Measurements from ENCODE around the gene UBE2QL1.

Gene UBE2QL1

DNA sequence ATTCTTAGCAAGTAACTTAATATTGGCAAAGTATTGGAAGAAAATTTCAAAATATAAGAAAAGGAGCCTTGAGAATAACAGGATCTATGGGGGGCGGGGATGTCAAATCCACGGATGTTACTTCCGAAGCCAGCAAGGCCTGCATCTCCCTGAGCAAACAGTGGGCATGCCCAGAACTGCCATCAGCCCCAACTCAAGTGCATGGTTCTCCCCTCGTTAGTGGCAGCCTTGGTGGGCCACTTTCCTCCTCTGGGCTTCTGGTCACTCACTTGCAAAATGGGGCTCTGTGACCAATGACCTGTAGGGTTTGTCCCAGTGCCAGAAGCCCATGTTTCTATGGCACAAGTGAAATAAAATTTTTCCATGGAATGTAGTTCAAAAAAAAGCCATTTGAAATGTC is 43.1 kb upstream of the UBE2QL1 start:
- TF ChIP-seq, protein P1, sequence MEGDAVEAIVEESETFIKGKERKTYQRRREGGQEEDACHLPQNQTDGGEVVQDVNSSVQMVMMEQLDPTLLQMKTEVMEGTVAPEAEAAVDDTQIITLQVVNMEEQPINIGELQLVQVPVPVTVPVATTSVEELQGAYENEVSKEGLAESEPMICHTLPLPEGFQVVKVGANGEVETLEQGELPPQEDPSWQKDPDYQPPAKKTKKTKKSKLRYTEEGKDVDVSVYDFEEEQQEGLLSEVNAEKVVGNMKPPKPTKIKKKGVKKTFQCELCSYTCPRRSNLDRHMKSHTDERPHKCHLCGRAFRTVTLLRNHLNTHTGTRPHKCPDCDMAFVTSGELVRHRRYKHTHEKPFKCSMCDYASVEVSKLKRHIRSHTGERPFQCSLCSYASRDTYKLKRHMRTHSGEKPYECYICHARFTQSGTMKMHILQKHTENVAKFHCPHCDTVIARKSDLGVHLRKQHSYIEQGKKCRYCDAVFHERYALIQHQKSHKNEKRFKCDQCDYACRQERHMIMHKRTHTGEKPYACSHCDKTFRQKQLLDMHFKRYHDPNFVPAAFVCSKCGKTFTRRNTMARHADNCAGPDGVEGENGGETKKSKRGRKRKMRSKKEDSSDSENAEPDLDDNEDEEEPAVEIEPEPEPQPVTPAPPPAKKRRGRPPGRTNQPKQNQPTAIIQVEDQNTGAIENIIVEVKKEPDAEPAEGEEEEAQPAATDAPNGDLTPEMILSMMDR (IDR thresholded peaks at IDR 0.05; ENCODE audit: borderline replicate concordance, insufficient read depth, low read depth, low read length): no peak

DNA sequence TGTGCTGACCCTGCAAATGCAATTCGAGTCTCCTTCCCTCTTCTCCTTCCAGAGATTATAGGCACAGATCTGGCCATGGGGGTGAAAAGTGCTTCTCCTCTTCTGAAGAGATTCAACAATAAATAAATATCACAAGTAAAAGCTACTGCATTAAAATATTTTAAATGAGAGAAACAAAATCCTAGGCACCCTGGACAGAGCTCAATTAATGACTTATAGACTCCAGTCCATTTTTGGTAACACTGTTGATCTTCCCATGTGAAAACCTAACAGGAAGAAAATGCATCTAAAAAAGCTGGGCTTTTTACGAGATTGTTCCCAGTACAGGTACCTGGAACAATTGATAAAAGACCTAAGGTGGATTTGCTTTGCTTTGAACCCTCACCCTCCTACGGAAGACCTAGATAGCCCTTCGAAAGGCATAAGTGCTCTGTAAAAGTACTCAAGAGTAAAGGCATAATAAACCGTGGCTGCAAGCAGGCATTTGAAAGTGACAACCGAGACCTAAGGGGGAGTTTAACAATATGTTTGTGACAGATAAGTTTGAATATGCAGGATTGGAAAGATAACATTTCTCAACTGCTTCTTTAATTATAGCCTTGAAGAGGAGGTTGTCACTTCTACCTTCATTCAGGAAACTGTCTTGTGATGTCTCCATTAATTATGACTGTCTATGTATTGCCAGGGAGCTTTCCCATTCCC is 41.0 kb upstream of the UBE2QL1 start:
- TF ChIP-seq, protein P1 (IDR thresholded peaks at IDR 0.05; ENCODE audit: borderline replicate concordance, insufficient read depth, low read depth, low read length): no peak

More for the DNA sequence above, 43.1 kb upstream of the UBE2QL1 start:
- H3K4me3 ChIP-seq (ENCODE audit: low read depth, low read length): no peak overlapping the region

DNA sequence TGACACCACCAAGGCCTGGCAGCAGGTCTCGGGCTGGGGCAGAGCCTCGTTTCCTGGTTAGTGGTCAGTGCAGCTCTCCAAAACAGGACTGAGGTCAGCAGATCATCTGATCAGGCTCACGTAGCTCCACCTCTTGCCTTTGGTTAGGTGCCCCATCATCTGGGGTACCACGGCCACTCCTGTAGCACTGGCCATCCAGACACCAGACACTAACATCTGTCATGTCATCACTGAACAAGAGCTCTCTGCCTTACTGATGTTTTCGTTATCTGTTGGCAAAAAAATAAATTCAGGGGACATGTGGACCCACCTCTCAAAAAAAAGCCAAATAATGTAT is 40.4 kb upstream of the UBE2QL1 start:
- TF ChIP-seq, protein P1 (IDR thresholded peaks at IDR 0.05; ENCODE audit: borderline replicate concordance, insufficient read depth, low read depth, low read length): no peak
- H3K4me3 ChIP-seq (ENCODE audit: low read depth, low read length): no peak overlapping the region

More for the DNA sequence above, 41.0 kb upstream of the UBE2QL1 start:
- no peak overlapping the region for H3K4me3 ChIP-seq (ENCODE audit: low read depth, low read length)

DNA sequence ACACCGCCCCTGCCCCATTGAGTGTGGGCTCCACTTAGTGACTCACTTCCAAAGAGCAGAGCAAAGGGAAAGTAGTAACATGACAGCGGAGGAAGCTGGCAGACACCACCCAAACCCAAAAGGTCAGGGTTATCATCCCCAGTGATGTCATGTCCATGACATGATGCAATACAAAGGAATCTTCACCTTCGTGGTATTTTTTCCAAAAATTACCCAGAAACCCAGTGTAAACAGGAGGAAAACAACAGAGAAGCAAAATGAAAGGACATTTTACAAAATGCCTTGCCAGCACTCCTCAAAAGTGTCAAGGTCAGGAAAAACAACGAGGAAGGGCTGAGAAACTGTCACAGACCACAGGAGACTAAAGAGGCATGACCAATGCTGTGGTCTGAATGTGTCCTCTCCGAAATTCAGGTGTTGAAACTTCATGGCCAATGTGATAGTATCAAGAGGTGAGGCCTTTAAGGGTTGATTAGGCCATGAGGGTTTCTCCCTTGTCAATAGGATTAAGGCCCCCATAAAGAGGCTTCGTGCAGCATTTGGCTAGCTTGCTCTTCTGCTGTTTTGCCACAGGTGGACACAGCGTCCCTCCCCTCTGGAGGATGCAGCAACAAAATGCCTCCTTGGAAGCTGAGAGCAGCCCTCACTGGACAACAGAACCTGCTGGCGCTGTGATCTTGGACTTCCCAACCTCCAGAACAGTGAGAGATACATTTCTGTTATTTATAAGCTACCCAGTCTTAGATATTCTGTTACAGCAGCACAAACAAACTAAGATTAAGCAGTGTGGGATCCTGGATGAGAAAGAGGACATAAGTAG is 39.8 kb upstream of the UBE2QL1 start:
- no peak overlapping the region for H3K4me3 ChIP-seq (ENCODE audit: low read depth, low read length)

DNA sequence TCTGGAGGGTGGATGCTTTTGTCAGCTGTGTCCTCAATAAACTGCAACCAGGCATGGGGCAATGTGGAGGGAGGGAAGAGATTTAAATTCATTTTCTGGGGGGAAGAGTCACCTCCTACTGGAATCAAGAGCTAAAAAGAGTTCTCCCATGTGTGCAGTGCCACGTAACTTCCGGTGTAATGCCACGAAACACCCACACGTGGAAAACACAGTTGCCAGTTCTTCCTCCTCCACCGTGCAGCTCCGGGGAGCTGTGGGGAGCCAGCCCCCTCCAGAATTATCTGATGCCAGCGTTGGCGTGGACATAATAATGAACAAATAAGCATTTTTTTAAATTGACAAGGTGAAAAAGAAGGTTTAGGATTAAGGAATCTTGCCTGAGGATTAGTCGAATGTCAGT is 38.2 kb upstream of the UBE2QL1 start:
- TF ChIP-seq, protein P1 (IDR thresholded peaks at IDR 0.05; ENCODE audit: borderline replicate concordance, insufficient read depth, low read depth, low read length): no peak

More for the DNA sequence above, 39.8 kb upstream of the UBE2QL1 start:
- TF ChIP-seq, protein P1 (IDR thresholded peaks at IDR 0.05; ENCODE audit: borderline replicate concordance, insufficient read depth, low read depth, low read length): no peak

DNA sequence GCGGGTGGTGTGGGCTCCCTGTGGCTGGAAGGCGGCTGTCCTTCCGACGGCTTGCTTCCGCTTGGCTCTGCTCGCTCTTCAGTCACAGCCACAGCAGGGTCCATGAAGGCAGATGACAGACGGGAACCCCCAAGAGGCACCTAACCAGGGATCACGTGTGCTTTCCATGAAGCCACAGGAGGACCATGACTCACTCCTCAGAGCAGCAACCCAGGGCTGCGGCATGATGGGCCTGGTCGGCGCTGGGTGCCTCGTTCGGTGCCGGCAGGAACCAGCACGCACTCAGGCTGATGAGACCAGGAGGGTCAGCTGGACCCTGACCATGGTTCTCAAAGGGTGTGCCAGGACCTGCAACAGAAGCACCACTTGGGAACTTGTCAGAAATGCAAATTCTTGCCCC is 37.5 kb upstream of the UBE2QL1 start:
- TF ChIP-seq, protein P1 (IDR thresholded peaks at IDR 0.05; ENCODE audit: borderline replicate concordance, insufficient read depth, low read depth, low read length): no peak
- H3K4me3 ChIP-seq (ENCODE audit: low read depth, low read length): no peak overlapping the region

More for the DNA sequence above, 38.2 kb upstream of the UBE2QL1 start:
- no peak overlapping the region for H3K4me3 ChIP-seq (ENCODE audit: low read depth, low read length)

All from GM12875 (cell line).